HG03575 (cell line): ENCODE data around the gene PPM1D.

Experiments used
- ATAC-seq: cut with Tn5 transposase; IDR thresholded peaks from one replicate; pipeline ENCODE4 v1.9.1; 2021; ENCODE audit not compliant: unreplicated experiment, insufficient number of reproducible peaks, low FRiP score; ENCODE audit errors: extremely low read depth

PPM1D gene

DNA sequence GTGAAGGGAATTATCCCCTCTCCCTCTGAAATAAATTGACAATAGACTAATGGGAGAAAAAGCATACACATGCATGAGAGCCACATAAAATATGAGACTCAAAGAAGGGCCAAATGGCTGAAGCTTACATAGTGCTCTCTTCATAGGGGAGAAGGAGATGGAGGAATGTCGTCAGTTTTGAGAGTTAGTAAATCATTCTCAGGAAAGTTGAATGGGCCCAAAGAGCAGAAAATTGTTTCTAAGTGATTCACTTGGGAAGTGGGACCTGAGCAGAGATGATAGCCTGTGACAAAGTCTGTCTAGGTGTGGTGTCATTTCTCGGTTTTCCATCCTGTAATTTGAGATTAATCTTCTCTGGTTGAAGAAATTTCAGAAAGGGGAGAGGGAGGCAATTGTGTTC, 112.7 kb downstream of the PPM1D start:
- ATAC-seq, result no peak

- no peak for ATAC-seq
Measured at GRCh38 chr17:60713608-60714007, 113.6 kb downstream of the PPM1D start.
